Calu3 (cell line): ENCODE data around the gene CYB5R3. TPM values are rescaled to one million over a fixed set of nuclear protein-coding genes. Genes with fewer than 3 reads are reported as not detected.

Experiments
- BruUV-seq: library from RNA; stranded (reverse); fragments of 400-500 nt; replicated peaks from 2 replicates; lab custom pipeline; 2021; lab: Mats Ljungman, UMichigan
- CTCF ChIA-PET: fragments of 300-600 bp; sonication (Branson Sonifier 250); formaldehyde crosslinking; loops from one replicate; lab custom pipeline; 2022; ENCODE audit warnings: antibody characterized with exemption; lab: Charles Lee
- DNase-seq: peaks from one replicate; pipeline ENCODE4 v3.0.0; 2022
- H3K27ac Mint-ChIP-seq: one replicate; pipeline ENCODE4 v1.8.0; 2022; ENCODE audit warnings: mixed read lengths; ENCODE audit not compliant: unreplicated experiment
- H3K27me3 Mint-ChIP-seq: one replicate; pipeline ENCODE4 v1.8.0; 2022; ENCODE audit warnings: mixed read lengths; ENCODE audit not compliant: unreplicated experiment
- H3K36me3 Mint-ChIP-seq: one replicate; pipeline ENCODE4 v1.8.0; 2022; ENCODE audit warnings: mild to moderate bottlenecking, moderate library complexity, mixed read lengths; ENCODE audit not compliant: insufficient read depth, unreplicated experiment
- H3K4me1 Mint-ChIP-seq: one replicate; pipeline ENCODE4 v1.8.0; 2022; ENCODE audit warnings: mild to moderate bottlenecking, low read depth, mixed read lengths; ENCODE audit not compliant: unreplicated experiment
- H3K4me3 Mint-ChIP-seq: one replicate; pipeline ENCODE4 v1.8.0; 2022; ENCODE audit warnings: mild to moderate bottlenecking, low read depth, moderate library complexity, mixed read lengths; ENCODE audit not compliant: unreplicated experiment
- H3K9me3 Mint-ChIP-seq: one replicate; pipeline ENCODE4 v1.8.0; 2022; ENCODE audit warnings: low read depth, mixed read lengths; ENCODE audit not compliant: unreplicated experiment
- CTCF ChIP-seq: fragments of 200-600 bp; IDR thresholded peaks from one replicate; pipeline ENCODE4 v1.8.0; 2022; ENCODE audit warnings: antibody characterized with exemption; ENCODE audit not compliant: unreplicated experiment
- intact Hi-C: fragments of 100-400 bp; cut with micrococcal nuclease; formaldehyde crosslinking; loops from one replicate; pipeline ENCODE4 v1.10.0; 2022; ENCODE audit not compliant: unreplicated experiment
- total RNA-seq: library from RNA; stranded (reverse); gene quantifications from 2 replicates; pipeline ENCODE4 v1.2.3, GENCODE V29; 2022

CYB5R3 gene
- total RNA-seq, 1 experiment from 2014 or later = 101 TPM

GRCh38 chr22:42630211-42630610, 19.0 kb downstream of the CYB5R3 start:
- Mint-ChIP-seq H3K27ac (no peak overlapping the region), H3K4me1 (peaks cover under 1% of the 10 kb centered on the region), H3K4me3 (no peak overlapping the region), H3K36me3 (peaks cover 56% of the 10 kb centered on the region), H3K27me3 (no peaks in the 10 kb centered on the region), H3K9me3 (no peaks in the 10 kb centered on the region)
- intact Hi-C loops = no loop called here
- TF ChIP-seq CTCF = no peak
- no TSS peak for BruUV-seq
- CTCF ChIA-PET = no interaction called here
- no peak for DNase-seq

- H3K4me1 Mint-ChIP-seq = no peaks in the 10 kb centered on the region
- BruUV-seq = no TSS peak
- H3K9me3 Mint-ChIP-seq = no peaks in the 10 kb centered on the region
- DNase-seq = no peak
- intact Hi-C loops = no loop called here
- H3K27me3 Mint-ChIP-seq = no peaks in the 10 kb centered on the region
- H3K27ac Mint-ChIP-seq = no peak overlapping the region
- no peak overlapping the region for H3K4me3 Mint-ChIP-seq
- TF ChIP-seq CTCF = no peak
- peaks cover 53% of the 10 kb centered on the region for H3K36me3 Mint-ChIP-seq
- CTCF ChIA-PET = no interaction called here
These were observed 21.2 kb downstream of the CYB5R3 start for GRCh38 chr22:42627981-42628380.

- no peaks in the 10 kb centered on the region for H3K27me3 Mint-ChIP-seq
- intact Hi-C loops = no loop called here
- no peaks in the 10 kb centered on the region for H3K9me3 Mint-ChIP-seq
- H3K36me3 Mint-ChIP-seq = peaks cover 57% of the 10 kb centered on the region
- BruUV-seq = no TSS peak
- no peak for TF ChIP-seq CTCF
- DNase-seq = no peak
- CTCF ChIA-PET = no interaction called here
- no peaks in the 10 kb centered on the region for H3K4me1 Mint-ChIP-seq
- no peak overlapping the region for H3K4me3 Mint-ChIP-seq
- no peak overlapping the region for H3K27ac Mint-ChIP-seq
These were observed 22.1 kb downstream of the CYB5R3 start for GRCh38 chr22:42626951-42627625.

GRCh38 chr22:42626431-42626830, 22.8 kb downstream of the CYB5R3 start:
- Mint-ChIP-seq H3K4me3 (no peak overlapping the region), H3K27ac (no peak overlapping the region), H3K9me3 (no peaks in the 10 kb centered on the region), H3K27me3 (no peaks in the 10 kb centered on the region), H3K4me1 (peaks cover 4% of the 10 kb centered on the region), H3K36me3 (peaks cover 59% of the 10 kb centered on the region)
- DNase-seq = no peak
- no TSS peak for BruUV-seq
- intact Hi-C loops = no loop called here
- TF ChIP-seq CTCF = no peak
- CTCF ChIA-PET = no interaction called here
